Measurements from ENCODE around the gene TFEB. TPM values are rescaled to one million over a fixed set of nuclear protein-coding genes. Genes with fewer than 3 reads are reported as not detected.

The TFEB gene
- total and polyA plus RNA-seq, 4 donors = 1.1 to 6.2 (median 3.8) TPM

DNA sequence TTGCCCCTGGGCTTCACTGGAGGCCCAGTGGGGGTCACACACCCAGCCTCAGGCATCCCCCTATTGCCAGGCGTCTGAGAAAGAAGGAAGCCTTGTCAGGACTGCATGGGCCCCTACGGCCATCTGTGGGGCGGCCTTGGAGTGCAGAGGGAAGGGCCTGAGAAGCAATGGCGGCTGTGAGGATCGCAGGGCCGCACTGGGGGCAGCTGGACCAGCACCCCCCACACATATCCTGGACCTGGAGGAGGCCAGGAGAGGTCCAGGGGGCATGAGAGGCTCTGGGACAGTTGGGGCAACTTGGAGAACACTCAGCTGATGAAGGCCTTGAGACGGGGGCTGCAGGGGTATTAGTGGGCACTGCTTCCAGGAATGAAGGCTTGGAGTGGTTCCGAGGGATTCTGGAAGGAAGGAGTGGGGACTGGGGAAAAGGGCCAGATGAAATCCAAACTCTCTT is 80.7 kb downstream of the TFEB start (continued):
- TF ChIP-seq, protein P1, sequence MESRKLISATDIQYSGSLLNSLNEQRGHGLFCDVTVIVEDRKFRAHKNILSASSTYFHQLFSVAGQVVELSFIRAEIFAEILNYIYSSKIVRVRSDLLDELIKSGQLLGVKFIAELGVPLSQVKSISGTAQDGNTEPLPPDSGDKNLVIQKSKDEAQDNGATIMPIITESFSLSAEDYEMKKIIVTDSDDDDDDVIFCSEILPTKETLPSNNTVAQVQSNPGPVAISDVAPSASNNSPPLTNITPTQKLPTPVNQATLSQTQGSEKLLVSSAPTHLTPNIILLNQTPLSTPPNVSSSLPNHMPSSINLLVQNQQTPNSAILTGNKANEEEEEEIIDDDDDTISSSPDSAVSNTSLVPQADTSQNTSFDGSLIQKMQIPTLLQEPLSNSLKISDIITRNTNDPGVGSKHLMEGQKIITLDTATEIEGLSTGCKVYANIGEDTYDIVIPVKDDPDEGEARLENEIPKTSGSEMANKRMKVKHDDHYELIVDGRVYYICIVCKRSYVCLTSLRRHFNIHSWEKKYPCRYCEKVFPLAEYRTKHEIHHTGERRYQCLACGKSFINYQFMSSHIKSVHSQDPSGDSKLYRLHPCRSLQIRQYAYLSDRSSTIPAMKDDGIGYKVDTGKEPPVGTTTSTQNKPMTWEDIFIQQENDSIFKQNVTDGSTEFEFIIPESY (IDR thresholded peaks at IDR 0.05) = no peak

DNA sequence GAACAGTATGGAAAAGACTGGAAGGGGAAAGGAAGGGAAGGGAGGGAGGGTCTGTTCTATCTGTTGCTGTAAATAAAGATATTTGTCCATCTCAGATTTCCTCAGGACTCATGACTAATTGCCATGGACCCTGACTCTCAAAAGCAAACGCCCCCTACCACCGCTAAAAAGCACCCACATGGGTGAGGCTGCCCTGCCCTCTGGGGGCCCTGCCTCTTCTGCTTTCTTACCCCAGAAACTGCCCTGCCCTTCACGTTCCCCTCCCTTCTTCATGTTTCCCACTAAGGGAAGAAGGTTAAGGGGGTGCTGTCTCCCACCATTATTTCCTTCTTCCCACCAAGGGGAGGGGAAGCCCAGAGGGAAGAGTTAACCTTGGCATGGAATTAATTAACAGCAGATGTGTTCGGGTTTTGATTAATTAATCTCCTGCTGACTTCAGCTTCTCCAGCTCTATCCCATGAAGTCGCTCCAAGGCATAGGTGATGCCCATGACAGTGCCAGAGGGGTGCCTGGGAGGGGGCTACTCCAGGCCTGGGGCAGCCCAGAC is 81.2 kb downstream of the TFEB start:
- 80% methylated on average over 5 of the region's 5 CpGs for WGBS
- no peaks in the 10 kb centered on the region for H3K9me3 ChIP-seq (ENCODE audit: control insufficient read depth in 4 of 4, low read length in 3 of 4)
- TF ChIP-seq JUND (IDR thresholded peaks at IDR 0.05) = no peak
- no peak for TF ChIP-seq RXRA (IDR thresholded peaks at IDR 0.05)
- no peak for TF ChIP-seq TAF1 (conservative IDR thresholded peaks at IDR 0.05)
- TF ChIP-seq HNF4G (IDR thresholded peaks at IDR 0.05) = no peak
- no peak for TF ChIP-seq GABPA (IDR thresholded peaks at IDR 0.05 in 1 of 2, conservative IDR thresholded peaks at IDR 0.05 in 1 of 2)
- TF ChIP-seq YY1 (IDR thresholded peaks at IDR 0.05) = no peak
- TF ChIP-seq, protein P2, sequence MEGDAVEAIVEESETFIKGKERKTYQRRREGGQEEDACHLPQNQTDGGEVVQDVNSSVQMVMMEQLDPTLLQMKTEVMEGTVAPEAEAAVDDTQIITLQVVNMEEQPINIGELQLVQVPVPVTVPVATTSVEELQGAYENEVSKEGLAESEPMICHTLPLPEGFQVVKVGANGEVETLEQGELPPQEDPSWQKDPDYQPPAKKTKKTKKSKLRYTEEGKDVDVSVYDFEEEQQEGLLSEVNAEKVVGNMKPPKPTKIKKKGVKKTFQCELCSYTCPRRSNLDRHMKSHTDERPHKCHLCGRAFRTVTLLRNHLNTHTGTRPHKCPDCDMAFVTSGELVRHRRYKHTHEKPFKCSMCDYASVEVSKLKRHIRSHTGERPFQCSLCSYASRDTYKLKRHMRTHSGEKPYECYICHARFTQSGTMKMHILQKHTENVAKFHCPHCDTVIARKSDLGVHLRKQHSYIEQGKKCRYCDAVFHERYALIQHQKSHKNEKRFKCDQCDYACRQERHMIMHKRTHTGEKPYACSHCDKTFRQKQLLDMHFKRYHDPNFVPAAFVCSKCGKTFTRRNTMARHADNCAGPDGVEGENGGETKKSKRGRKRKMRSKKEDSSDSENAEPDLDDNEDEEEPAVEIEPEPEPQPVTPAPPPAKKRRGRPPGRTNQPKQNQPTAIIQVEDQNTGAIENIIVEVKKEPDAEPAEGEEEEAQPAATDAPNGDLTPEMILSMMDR (IDR thresholded peaks at IDR 0.05; ENCODE audit: low read depth, low read length, missing input control) = no peak
- TF ChIP-seq NR2F2 (IDR thresholded peaks at IDR 0.05) = no peak
- TF ChIP-seq EGR1 (IDR thresholded peaks at IDR 0.05; ENCODE audit: low read depth in 2 of 2) = no peak
- no peaks in the 10 kb centered on the region for H3K36me3 ChIP-seq (ENCODE audit: control insufficient read depth in 4 of 4, insufficient read depth in 3 of 4, low read depth in 1 of 4, low read length in 3 of 4)
- DNase-seq (ENCODE audit: low spot score) = no peak
- no peak overlapping the region for H3K4me3 ChIP-seq (ENCODE audit: low read depth in 1 of 3, low read length in 3 of 3)
- no peaks in the 10 kb centered on the region for H3K27me3 ChIP-seq (ENCODE audit: control insufficient read depth in 4 of 4, insufficient read depth in 4 of 4, low read length in 3 of 4)
- H3K9ac ChIP-seq (ENCODE audit: low read depth in 1 of 2, low read length in 2 of 2) = no peak overlapping the region
- H3K27ac ChIP-seq (ENCODE audit: low read depth in 1 of 2, low read length in 2 of 2) = no peak overlapping the region
- H3K4me1 ChIP-seq (ENCODE audit: control insufficient read depth in 4 of 4, insufficient read depth in 4 of 4, low read length in 3 of 4) = no peaks in the 10 kb centered on the region

DNA sequence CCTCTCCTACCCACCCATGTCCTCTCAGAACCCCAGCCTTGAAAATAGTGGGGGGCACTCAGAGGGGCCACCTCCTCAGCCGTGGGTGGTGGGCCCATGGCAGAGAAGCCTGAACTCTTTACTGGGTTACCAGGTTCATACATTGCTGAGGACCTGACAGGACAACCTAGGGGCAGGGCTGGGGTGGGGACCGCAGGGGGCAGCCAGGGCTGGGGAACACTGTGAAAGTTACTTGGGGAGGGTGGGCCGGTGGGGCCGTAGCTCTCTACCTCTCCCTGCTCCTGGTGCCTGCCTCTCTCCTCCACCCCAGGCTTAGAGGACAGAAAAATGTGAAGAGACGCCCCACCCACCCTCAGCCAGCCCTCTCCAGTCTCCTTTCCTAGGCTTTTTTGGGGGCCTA is 81.7 kb downstream of the TFEB start:
- Histone ChIP-seq H3K9me3 (ENCODE audit: control insufficient read depth in 4 of 4, low read length in 3 of 4) (no peaks in the 10 kb centered on the region), H3K27ac (ENCODE audit: low read depth in 1 of 2, low read length in 2 of 2) (no peak overlapping the region), H3K4me1 (ENCODE audit: control insufficient read depth in 4 of 4, insufficient read depth in 4 of 4, low read length in 3 of 4) (no peaks in the 10 kb centered on the region), H3K36me3 (ENCODE audit: control insufficient read depth in 4 of 4, insufficient read depth in 3 of 4, low read depth in 1 of 4, low read length in 3 of 4) (no peaks in the 10 kb centered on the region), H3K9ac (ENCODE audit: low read depth in 1 of 2, low read length in 2 of 2) (no peak overlapping the region), H3K4me3 (ENCODE audit: low read depth in 1 of 3, low read length in 3 of 3) (no peak overlapping the region), H3K27me3 (ENCODE audit: control insufficient read depth in 4 of 4, insufficient read depth in 4 of 4, low read length in 3 of 4) (no peaks in the 10 kb centered on the region)
- TF ChIP-seq YY1 (IDR thresholded peaks at IDR 0.05) (no peak), FOXA1 (IDR thresholded peaks at IDR 0.05) (no peak), TAF1 (conservative IDR thresholded peaks at IDR 0.05) (no peak), GABPA (IDR thresholded peaks at IDR 0.05 in 1 of 2, conservative IDR thresholded peaks at IDR 0.05 in 1 of 2) (no peak), JUND (IDR thresholded peaks at IDR 0.05) (no peak), EGR1 (IDR thresholded peaks at IDR 0.05; ENCODE audit: low read depth in 2 of 2) (no peak)
- TF ChIP-seq, protein P1 (IDR thresholded peaks at IDR 0.05) = no peak
- TF ChIP-seq, protein P3, sequence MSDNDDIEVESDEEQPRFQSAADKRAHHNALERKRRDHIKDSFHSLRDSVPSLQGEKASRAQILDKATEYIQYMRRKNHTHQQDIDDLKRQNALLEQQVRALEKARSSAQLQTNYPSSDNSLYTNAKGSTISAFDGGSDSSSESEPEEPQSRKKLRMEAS (IDR thresholded peaks at IDR 0.05) = no peak
- TF ChIP-seq, protein P4, sequence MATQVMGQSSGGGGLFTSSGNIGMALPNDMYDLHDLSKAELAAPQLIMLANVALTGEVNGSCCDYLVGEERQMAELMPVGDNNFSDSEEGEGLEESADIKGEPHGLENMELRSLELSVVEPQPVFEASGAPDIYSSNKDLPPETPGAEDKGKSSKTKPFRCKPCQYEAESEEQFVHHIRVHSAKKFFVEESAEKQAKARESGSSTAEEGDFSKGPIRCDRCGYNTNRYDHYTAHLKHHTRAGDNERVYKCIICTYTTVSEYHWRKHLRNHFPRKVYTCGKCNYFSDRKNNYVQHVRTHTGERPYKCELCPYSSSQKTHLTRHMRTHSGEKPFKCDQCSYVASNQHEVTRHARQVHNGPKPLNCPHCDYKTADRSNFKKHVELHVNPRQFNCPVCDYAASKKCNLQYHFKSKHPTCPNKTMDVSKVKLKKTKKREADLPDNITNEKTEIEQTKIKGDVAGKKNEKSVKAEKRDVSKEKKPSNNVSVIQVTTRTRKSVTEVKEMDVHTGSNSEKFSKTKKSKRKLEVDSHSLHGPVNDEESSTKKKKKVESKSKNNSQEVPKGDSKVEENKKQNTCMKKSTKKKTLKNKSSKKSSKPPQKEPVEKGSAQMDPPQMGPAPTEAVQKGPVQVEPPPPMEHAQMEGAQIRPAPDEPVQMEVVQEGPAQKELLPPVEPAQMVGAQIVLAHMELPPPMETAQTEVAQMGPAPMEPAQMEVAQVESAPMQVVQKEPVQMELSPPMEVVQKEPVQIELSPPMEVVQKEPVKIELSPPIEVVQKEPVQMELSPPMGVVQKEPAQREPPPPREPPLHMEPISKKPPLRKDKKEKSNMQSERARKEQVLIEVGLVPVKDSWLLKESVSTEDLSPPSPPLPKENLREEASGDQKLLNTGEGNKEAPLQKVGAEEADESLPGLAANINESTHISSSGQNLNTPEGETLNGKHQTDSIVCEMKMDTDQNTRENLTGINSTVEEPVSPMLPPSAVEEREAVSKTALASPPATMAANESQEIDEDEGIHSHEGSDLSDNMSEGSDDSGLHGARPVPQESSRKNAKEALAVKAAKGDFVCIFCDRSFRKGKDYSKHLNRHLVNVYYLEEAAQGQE (IDR thresholded peaks at IDR 0.05) = no peak
- TF ChIP-seq, protein P5, sequence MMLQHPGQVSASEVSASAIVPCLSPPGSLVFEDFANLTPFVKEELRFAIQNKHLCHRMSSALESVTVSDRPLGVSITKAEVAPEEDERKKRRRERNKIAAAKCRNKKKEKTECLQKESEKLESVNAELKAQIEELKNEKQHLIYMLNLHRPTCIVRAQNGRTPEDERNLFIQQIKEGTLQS (IDR thresholded peaks at IDR 0.05) = no peak
- DNase-seq (ENCODE audit: low spot score) = no peak
- 75% methylated on average over 5 of the region's 5 CpGs for WGBS

Data from liver (tissue), 9 donors.